ENCODE measurements around the gene PDLIM3. TPM values are rescaled to one million over a fixed set of nuclear protein-coding genes. Genes with fewer than 3 reads are reported as not detected.

PDLIM3 gene
- total and polyA plus RNA-seq, 2 of the 13 experiments (the other 11 are each of a cell fraction or from before 2014, with no cell fraction given), result 5.9 to 14.0 TPM

- no peak for TF ChIP-seq CTCF (CRISPR knock-in tag; IDR thresholded peaks at IDR 0.05)
- no peak for TF ChIP-seq RNF2 (conservative IDR thresholded peaks at IDR 0.05; ENCODE audit: low read depth)
- 0 out of 2 replicates have a peak, but pooled peaks have one; percentile 54 for TF ChIP-seq ZNF414 (CRISPR knock-in tag; IDR thresholded peaks at IDR 0.05)
- no peak for TF ChIP-seq HMGA1 (CRISPR knock-in tag; conservative IDR thresholded peaks at IDR 0.05)
- TF ChIP-seq HOXA3 (CRISPR knock-in tag; IDR thresholded peaks at IDR 0.05), result peak; percentile 15; the same call in 1 of the 2 replicates
- no peak for TF ChIP-seq TARDBP (CRISPR knock-in tag; IDR thresholded peaks at IDR 0.05)
- peak; percentile 72 for TF ChIP-seq PAXIP1 (CRISPR knock-in tag; conservative IDR thresholded peaks at IDR 0.05)
- 0 out of 2 replicates have a peak, but pooled peaks have one; percentile 63 for TF ChIP-seq NFIC (IDR thresholded peaks at IDR 0.05; ENCODE audit: low read length)
- no peak for TF ChIP-seq CCAR2 (optimal IDR thresholded peaks at IDR 0.05; ENCODE audit: low read depth, low read length)
- no peak for TF ChIP-seq CREB3 (CRISPR knock-in tag; IDR thresholded peaks at IDR 0.05)
- no peak for TF ChIP-seq ZNF878 (CRISPR knock-in tag; IDR thresholded peaks at IDR 0.05)
- TF ChIP-seq ELK4 (CRISPR knock-in tag; IDR thresholded peaks at IDR 0.05; ENCODE audit: borderline replicate concordance), result no peak
- no peak for TF ChIP-seq ZNF724P (CRISPR knock-in tag; IDR thresholded peaks at IDR 0.05; ENCODE audit: borderline replicate concordance)
- TF ChIP-seq HOXA5 (CRISPR knock-in tag; IDR thresholded peaks at IDR 0.05), result peak; percentile 76; the same call in 1 of the 2 replicates
- TF ChIP-seq MAF1 (CRISPR knock-in tag; IDR thresholded peaks at IDR 0.05; ENCODE audit: borderline replicate concordance), result no peak
- no peak for TF ChIP-seq ZSCAN21 (CRISPR knock-in tag; IDR thresholded peaks at IDR 0.05; ENCODE audit: borderline replicate concordance)
- TF ChIP-seq TP53 (CRISPR knock-in tag; conservative IDR thresholded peaks at IDR 0.05), result no peak
- peak; percentile 51; the same call in 1 of the 2 replicates for TF ChIP-seq ZNF292 (CRISPR knock-in tag; IDR thresholded peaks at IDR 0.05; ENCODE audit: borderline replicate concordance, low read depth)
- peak; percentile 100 for TF ChIP-seq ZNF317 (CRISPR knock-in tag; IDR thresholded peaks at IDR 0.05)
These were observed 32.4 kb upstream of the PDLIM3 start (continued) for GRCh38 chr4:185567381-185568376.
